ENCODE results near the gene SH3BP5L. TPM values are rescaled to one million over a fixed set of nuclear protein-coding genes. Genes with fewer than 3 reads are reported as not detected.

Gene SH3BP5L
- total and polyA plus RNA-seq, 2 of the 13 experiments (the other 11 are each of a cell fraction or from before 2014, with no cell fraction given), result 10.3 to 14.9 TPM

DNA sequence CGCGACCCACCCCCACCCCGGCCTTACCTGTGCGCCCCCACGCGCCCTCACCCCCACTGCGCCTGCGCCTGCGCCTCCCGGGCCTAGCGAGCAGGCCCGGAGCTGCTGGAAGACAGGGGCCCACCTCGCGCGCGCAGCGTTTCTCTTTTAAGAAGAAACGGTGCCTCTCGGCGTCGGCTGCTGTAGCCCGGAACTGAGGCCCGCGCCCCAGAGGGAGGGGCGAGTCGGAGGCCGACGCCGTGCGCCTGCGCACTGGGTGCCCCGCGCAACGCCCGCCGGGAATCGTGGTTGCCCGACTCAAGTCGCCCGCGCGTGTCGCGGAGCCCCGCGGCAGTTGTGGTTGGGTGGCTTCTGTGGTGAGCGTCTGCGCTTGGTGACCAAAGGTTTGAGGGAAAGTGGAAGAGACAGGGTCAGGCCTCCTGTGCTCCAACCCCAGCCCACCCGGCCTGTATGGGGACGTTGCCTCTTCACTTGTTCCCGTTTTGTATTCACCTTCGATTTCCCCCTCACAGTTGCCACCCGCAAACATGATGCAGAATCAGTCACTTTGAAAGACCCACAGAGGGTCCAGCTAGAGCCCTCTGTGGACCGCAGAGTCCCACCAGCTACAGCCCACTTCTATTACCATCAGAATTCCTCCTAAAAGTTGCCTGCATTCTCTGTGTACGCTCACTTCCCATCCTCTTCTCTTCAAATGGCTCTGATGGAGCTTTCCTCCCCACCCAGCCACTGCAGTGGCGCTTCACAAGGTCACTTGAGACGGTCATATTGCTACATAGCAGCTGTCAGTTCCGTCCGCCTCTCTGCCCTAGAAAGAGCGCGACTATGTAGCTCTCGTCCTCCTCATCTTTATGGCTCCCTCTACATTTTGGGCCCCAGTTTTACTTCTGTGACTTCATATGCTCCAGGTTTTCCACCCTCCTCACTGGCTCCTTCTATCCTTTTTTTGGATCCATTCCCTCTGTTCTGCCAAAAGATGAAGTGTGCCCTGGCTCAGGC lies 33.5 kb upstream of the SH3BP5L start, which contains the start of gene ZNF692 (continued):
- TF ChIP-seq ZBTB38 (CRISPR knock-in tag; IDR thresholded peaks at IDR 0.05), result no peak
- no peak for TF ChIP-seq ZFP36L2 (CRISPR knock-in tag; IDR thresholded peaks at IDR 0.05)
- no peak; the same call in 1 of the 2 replicates for TF ChIP-seq ZNF501 (CRISPR knock-in tag; IDR thresholded peaks at IDR 0.05)
- TF ChIP-seq NCOA2 (CRISPR knock-in tag; IDR thresholded peaks at IDR 0.05), result no peak; the same call in 1 of the 2 replicates
- TF ChIP-seq MIXL1 (CRISPR knock-in tag; IDR thresholded peaks at IDR 0.05), result no peak; the same call in 1 of the 2 replicates
- no peak for TF ChIP-seq ZNF234 (CRISPR knock-in tag; conservative IDR thresholded peaks at IDR 0.05)
- no peak for TF ChIP-seq MLXIP (CRISPR knock-in tag; IDR thresholded peaks at IDR 0.05; ENCODE audit: borderline replicate concordance)
- TF ChIP-seq PLRG1 (conservative IDR thresholded peaks at IDR 0.05), result no peak
- TF ChIP-seq MTA3 (CRISPR knock-in tag; IDR thresholded peaks at IDR 0.05), result no peak
- no peak for TF ChIP-seq NBN (conservative IDR thresholded peaks at IDR 0.05)
- TF ChIP-seq, protein P1, sequence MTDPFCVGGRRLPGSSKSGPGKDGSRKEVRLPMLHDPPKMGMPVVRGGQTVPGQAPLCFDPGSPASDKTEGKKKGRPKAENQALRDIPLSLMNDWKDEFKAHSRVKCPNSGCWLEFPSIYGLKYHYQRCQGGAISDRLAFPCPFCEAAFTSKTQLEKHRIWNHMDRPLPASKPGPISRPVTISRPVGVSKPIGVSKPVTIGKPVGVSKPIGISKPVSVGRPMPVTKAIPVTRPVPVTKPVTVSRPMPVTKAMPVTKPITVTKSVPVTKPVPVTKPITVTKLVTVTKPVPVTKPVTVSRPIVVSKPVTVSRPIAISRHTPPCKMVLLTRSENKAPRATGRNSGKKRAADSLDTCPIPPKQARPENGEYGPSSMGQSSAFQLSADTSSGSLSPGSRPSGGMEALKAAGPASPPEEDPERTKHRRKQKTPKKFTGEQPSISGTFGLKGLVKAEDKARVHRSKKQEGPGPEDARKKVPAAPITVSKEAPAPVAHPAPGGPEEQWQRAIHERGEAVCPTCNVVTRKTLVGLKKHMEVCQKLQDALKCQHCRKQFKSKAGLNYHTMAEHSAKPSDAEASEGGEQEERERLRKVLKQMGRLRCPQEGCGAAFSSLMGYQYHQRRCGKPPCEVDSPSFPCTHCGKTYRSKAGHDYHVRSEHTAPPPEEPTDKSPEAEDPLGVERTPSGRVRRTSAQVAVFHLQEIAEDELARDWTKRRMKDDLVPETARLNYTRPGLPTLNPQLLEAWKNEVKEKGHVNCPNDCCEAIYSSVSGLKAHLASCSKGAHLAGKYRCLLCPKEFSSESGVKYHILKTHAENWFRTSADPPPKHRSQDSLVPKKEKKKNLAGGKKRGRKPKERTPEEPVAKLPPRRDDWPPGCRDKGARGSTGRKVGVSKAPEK (CRISPR knock-in tag; IDR thresholded peaks at IDR 0.05; ENCODE audit: borderline replicate concordance), result no peak
- no peak for TF ChIP-seq AHR (CRISPR knock-in tag; IDR thresholded peaks at IDR 0.05)
- no peak for TF ChIP-seq SMARCE1 (IDR thresholded peaks at IDR 0.05; ENCODE audit: borderline replicate concordance)
- TF ChIP-seq HNF4G (IDR thresholded peaks at IDR 0.05; ENCODE audit: borderline replicate concordance, low read depth, low read length), result no peak
- no peak for TF ChIP-seq HNF4G (CRISPR knock-in tag; IDR thresholded peaks at IDR 0.05; ENCODE audit: borderline replicate concordance, low read depth)
- TF ChIP-seq ZNF572 (CRISPR knock-in tag; IDR thresholded peaks at IDR 0.05), result no peak
- peak; percentile 89 for TF ChIP-seq ZNF143 (CRISPR knock-in tag; IDR thresholded peaks at IDR 0.05)
- TF ChIP-seq CREB1 (IDR thresholded peaks at IDR 0.05), result peak; percentile 29; the same call in 1 of the 2 replicates
- TF ChIP-seq CREB1 (CRISPR knock-in tag; IDR thresholded peaks at IDR 0.05), result peak; percentile 44; the same call in 1 of the 2 replicates
- peak; percentile 81; the same call in 1 of the 2 replicates for TF ChIP-seq ZNF235 (CRISPR knock-in tag; IDR thresholded peaks at IDR 0.05; ENCODE audit: borderline replicate concordance)
- TF ChIP-seq JDP2 (CRISPR knock-in tag; IDR thresholded peaks at IDR 0.05; ENCODE audit: borderline replicate concordance), result no peak
- no peak for TF ChIP-seq ZNF292 (CRISPR knock-in tag; IDR thresholded peaks at IDR 0.05; ENCODE audit: borderline replicate concordance, low read depth)
- TF ChIP-seq ZNF782 (CRISPR knock-in tag; IDR thresholded peaks at IDR 0.05; ENCODE audit: borderline replicate concordance), result peak; percentile 75; the same call in 1 of the 2 replicates
- TF ChIP-seq KAT2B (IDR thresholded peaks at IDR 0.05; ENCODE audit: borderline replicate concordance, low read depth, low read length), result no peak
